Smooth muscle cell (in vitro differentiated cells): Measurements from ENCODE around the gene ACTN4. TPM values are rescaled to one million over a fixed set of nuclear protein-coding genes. Genes with fewer than 3 reads are reported as not detected.

Experiments used
- DNase-seq: peaks from one replicate; lab custom pipeline; 2025; ENCODE audit not compliant: unreplicated experiment; lab: John Stamatoyannopoulos, UW
- H2AFZ ChIP-seq: fragments of 200-600 bp; sonication (generic); 2 replicates; pipeline ENCODE4 v1.6.0; 2016; ENCODE audit warnings: antibody characterized with exemption, low read depth, mild to moderate bottlenecking
- H3F3A ChIP-seq: fragments of 200-600 bp; sonication (generic); 2 replicates; pipeline ENCODE4 v1.6.0; 2017; ENCODE audit warnings: antibody characterized with exemption, low read depth
- H3K27ac ChIP-seq: fragments of 200-600 bp; sonication (generic); 2 replicates; pipeline ENCODE4 v1.5.1; 2016; ENCODE audit warnings: low read depth, mild to moderate bottlenecking
- H3K27me3 ChIP-seq: fragments of 200-600 bp; sonication (generic); 2 replicates; pipeline ENCODE4 v1.6.1; 2016; ENCODE audit warnings: low read depth, mild to moderate bottlenecking
- H3K36me3 ChIP-seq: fragments of 200-600 bp; sonication (generic); 2 replicates; pipeline ENCODE4 v1.5.1; 2016; ENCODE audit warnings: low read depth
- H3K4me1 ChIP-seq: fragments of 200-600 bp; sonication (generic); 2 replicates; pipeline ENCODE4 v1.5.1; 2016; ENCODE audit warnings: low read depth
- H3K4me2 ChIP-seq: fragments of 200-600 bp; sonication (generic); 2 replicates; pipeline ENCODE4 v1.6.0; 2016; ENCODE audit warnings: mild to moderate bottlenecking
- H3K4me3 ChIP-seq: fragments of 200-600 bp; sonication (generic); 2 replicates; pipeline ENCODE4 v1.5.1; 2016; ENCODE audit warnings: mild to moderate bottlenecking
- H3K79me2 ChIP-seq: fragments of 200-600 bp; sonication (generic); 2 replicates; pipeline ENCODE4 v1.6.0; 2016; ENCODE audit warnings: low read depth, mild to moderate bottlenecking
- H3K9ac ChIP-seq: fragments of 200-600 bp; sonication (generic); 2 replicates; pipeline ENCODE4 v1.6.0; 2016; ENCODE audit warnings: low read depth
- H3K9me3 ChIP-seq: fragments of 200-600 bp; sonication (generic); replicated peaks from 2 replicates; pipeline ENCODE4 v1.5.1; 2016; ENCODE audit warnings: low read depth
- H4K20me1 ChIP-seq: fragments of 200-600 bp; sonication (generic); 2 replicates; pipeline ENCODE4 v1.6.0; 2016; ENCODE audit warnings: low read depth
- CTCF ChIP-seq: fragments of 200-600 bp; sonication (generic); IDR thresholded peaks from 2 replicates; pipeline ENCODE4 v1.5.1; 2017; ENCODE audit warnings: borderline replicate concordance, mild to moderate bottlenecking, antibody characterized with exemption; ENCODE audit not compliant: insufficient read depth, poor library complexity, severe bottlenecking
- whole genome bisulfite sequencing: methylation state at CpG from one replicate; pipeline ENCODE4 v1.1.7; 2016; ENCODE audit warnings: low lambda C conversion rate; 5-methylcytosine and 5-hydroxymethylcytosine counted together
- polyA plus RNA-seq: library from polyadenylated mRNA; unstranded; fragments of >200 nt; fragmentation: Nextera tagmentation; extraction: Ambion mirVana; gene quantifications from 2 replicates; pipeline ENCODE4 v1.2.1, GENCODE V29; 2016
- total RNA-seq: library from RNA; depleted of rRNA; stranded (reverse); fragments of >200 nt; gene quantifications from 2 replicates; pipeline ENCODE4 v1.2.3, GENCODE V29; 2014

Gene ACTN4
- total and polyA plus RNA-seq, 2 experiments from 2014 or later, result 53.8 to 311 TPM

DNA sequence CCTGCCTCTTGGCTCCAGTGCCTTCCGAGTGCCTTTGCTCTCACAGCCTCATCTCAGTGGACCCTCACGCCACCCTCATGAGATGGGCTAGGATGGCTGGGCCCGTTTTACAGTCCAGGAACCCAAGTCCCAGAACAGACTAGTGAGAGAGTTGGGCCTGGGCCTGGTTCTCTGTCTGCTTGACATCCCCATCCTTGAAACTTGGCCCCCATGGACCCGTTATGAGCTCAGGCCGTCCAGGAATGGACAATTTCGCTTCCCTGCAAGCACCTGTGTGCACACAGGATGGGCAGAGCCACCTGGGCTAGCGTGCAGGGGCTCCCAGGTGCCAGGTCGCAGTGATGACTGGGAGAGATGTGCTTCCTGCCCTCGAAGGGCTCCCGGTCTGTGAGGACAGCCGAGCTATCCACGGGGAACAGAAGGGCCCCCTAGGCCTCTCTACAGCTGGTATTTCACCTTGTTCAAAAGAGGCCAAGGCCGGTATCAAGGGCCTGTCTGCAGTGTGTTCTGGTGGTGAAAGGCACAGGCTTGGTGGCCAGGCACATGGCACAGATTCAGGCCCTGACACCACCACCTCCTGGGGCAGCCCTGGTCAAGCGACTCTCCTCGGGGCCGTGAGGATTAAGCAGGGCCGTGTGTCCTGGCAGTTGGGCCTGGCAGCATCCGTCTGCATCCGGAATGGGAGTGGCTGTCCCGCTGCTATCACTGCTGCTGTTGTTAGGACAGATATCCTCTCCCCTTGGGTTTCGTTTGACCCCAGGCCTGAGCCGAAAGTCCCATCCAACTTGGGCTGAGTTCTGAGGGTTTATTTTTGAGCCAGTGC, 58.0 kb downstream of the ACTN4 start:
- Histone ChIP-seq H2AFZ (no peak overlapping the region), H3K9ac (no peak overlapping the region), H4K20me1 (peaks cover 75% of the 10 kb centered on the region)

DNA sequence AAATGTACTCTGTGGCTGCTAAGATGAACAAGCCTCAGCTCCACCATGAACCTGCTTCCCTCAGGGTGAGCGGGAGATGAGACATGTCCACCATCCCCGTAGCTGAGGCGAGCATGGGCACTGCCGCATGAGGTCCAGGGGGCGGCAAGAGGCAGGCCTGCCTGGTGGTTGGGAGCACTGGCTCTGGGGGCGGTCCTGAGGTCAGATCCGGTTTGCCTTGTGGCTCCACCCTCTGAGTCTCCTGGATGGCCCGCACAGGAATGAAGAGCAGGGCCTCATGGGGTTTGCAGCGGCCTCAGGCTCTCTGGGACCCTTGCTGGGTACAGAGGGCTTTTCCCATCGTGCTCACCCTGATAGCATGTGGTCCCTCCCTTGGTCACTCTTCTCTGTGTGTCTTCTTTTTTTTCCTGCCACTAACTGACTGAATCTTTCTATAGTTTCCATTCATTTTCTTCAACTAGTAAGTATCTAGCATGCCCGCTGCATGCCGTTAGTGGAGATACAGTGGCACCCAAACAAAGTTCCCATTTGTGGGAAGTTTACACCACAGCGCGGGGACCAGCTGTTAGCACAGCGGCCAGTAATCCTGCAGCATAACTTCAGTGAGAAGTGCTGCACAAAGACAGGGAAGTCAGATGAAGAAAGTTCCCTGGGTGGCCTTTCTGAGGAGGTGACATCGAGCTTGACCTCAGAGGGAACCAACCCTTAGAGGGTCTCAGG, 59.5 kb downstream of the ACTN4 start:
- Histone ChIP-seq H3K79me2 (peaks cover 43% of the 10 kb centered on the region), H2AFZ (no peak overlapping the region), H3K4me2 (no peak overlapping the region), H3K27me3 (no peaks in the 10 kb centered on the region), H3F3A (peaks cover 3% of the 10 kb centered on the region), H3K27ac (no peak overlapping the region), H3K9ac (no peak overlapping the region), H3K36me3 (no peaks in the 10 kb centered on the region), H3K9me3 (no peaks in the 10 kb centered on the region), H3K4me3 (no peak overlapping the region), H4K20me1 (peaks cover 64% of the 10 kb centered on the region), H3K4me1 (no peaks in the 10 kb centered on the region)
- DNase-seq, result no peak
- 91% methylated on average over 16 of the region's 16 CpGs for WGBS
- no peak for TF ChIP-seq CTCF

More for the DNA sequence above, 58.0 kb downstream of the ACTN4 start:
- WGBS, result 92% methylated on average over 22 of the region's 22 CpGs
- Histone ChIP-seq H3K27ac (no peak overlapping the region), H3K79me2 (peaks cover 56% of the 10 kb centered on the region), H3K4me1 (no peaks in the 10 kb centered on the region), H3K27me3 (no peaks in the 10 kb centered on the region), H3K36me3 (no peaks in the 10 kb centered on the region), H3K4me2 (no peak overlapping the region), H3F3A (peaks cover 3% of the 10 kb centered on the region), H3K9me3 (no peaks in the 10 kb centered on the region), H3K4me3 (no peak overlapping the region)
- TF ChIP-seq CTCF, result no peak
- DNase-seq, result no peak

- Histone ChIP-seq H3K27me3 (no peaks in the 10 kb centered on the region), H3K4me3 (no peak overlapping the region), H3F3A (peaks cover 3% of the 10 kb centered on the region), H3K4me1 (no peaks in the 10 kb centered on the region), H3K9me3 (no peaks in the 10 kb centered on the region), H2AFZ (no peak overlapping the region), H3K27ac (no peak overlapping the region), H3K36me3 (no peaks in the 10 kb centered on the region), H3K4me2 (no peak overlapping the region), H3K79me2 (peaks cover 36% of the 10 kb centered on the region), H3K9ac (no peak overlapping the region), H4K20me1 (peaks cover 63% of the 10 kb centered on the region)
- 93% methylated on average over 10 of the region's 10 CpGs for WGBS
- DNase-seq, result no peak
- TF ChIP-seq CTCF, result no peak
These were observed 60.2 kb downstream of the ACTN4 start for GRCh38 chr19:38707512-38708114.
